ENCODE data around the gene SVIP. TPM values are rescaled to one million over a fixed set of nuclear protein-coding genes. Genes with fewer than 3 reads are reported as not detected.

Gene SVIP, protein sequence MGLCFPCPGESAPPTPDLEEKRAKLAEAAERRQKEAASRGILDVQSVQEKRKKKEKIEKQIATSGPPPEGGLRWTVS
- 10 to 100 TPM in 1 of 2 donors, 1 to 10 TPM in 1; 7.6 to 13.7 TPM for total RNA-seq

DNA sequence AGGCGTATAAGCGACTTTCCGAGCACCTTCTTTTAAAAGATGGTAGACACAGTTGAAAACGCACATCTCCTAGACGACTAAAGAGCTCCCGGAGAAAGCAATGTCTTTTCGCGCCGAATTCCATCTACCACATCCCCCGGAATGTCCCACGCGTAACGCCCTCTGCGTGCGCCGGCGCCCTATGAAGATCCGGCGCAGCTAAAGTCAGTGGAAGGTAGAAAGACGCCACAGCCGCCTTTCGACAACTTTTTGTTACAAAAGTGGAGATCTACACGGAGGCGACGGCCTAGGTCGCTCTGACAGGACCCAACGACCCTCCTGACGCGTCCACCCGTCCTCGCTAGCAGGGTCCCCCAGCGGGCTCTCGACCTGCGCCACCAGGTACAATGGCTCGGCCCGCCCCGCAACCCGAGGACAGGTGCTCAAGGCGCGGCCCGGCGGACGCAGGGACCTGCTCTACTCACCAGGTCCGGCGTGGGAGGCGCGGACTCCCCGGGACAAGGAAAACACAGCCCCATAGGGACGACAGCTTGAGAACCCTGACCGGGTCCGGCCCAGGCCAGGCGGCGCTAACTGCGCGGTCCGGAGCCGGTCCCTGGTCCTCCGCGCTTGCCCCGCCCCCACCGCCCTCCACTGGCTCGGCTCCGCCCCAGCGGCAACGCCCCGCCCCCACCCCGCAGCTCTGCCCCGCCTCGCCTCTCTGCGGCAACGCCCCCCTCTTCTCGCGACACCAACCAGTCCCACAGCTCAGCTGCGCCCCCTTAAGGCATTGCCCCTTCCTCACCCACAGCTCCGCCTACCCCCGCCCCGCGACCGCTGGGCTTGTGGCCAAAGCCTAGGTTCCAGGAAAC is at the start of gene SVIP:
SVIP (minus strand) TSS at position 571 of the 851 bp plus-strand sequence; CDS start at position 518, 53 bp downstream.

DNA sequence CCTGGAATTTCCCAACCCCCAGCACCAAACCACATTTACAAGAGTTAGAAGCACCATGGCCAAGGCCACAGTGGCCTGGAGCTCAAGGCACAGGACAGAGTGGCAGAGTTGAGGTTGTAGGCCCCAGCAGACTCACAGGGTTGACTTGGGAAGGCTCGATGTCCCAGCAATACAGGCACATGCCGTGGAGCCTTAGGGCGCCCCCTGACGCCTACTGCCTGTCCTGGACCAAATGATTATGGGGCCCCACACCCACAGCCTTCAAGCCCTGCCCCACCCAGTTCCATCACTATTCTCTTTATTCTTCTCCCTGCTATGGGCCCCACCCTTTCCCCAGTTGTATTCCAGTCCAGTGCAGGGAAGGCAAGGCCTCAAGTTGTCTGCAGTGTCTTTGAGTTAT is 30.6 kb upstream of the SVIP start, which contains the start of gene CCDC179:
CCDC179 (minus strand) TSS at position 234 of the 400 bp plus-strand sequence; CDS start at position 181, 53 bp downstream.

Other genes with a start within 250 kb of the SVIP start
- 10 to 100 TPM; 13.1 to 16.7 TPM for gene FANCF, start 204.0 kb downstream of the SVIP start, total RNA-seq
- gene GAS2, start 163.2 kb downstream of the SVIP start, total RNA-seq = 1 to 10 TPM; 2.0 to 2.4 TPM
- gene CCDC179, start 30.7 kb upstream of the SVIP start, total RNA-seq = not detected

All from melanocyte of skin (primary cell).